HEK293T (cell line): ENCODE data around the gene TM4SF18.

Source experiments
- ARNT ChIP-seq: fragments of 450-650 bp; IDR thresholded peaks from 2 replicates; pipeline ENCODE4 v1.6.1; 2017; ENCODE audit warnings: mild to moderate bottlenecking
- BHLHE40 ChIP-seq: fragments of 450-650 bp; IDR thresholded peaks from 2 replicates; pipeline ENCODE4 v1.6.1; 2016; ENCODE audit warnings: mild to moderate bottlenecking, moderate library complexity, borderline replicate concordance
- FOXA1 ChIP-seq: fragments of 450-650 bp; IDR thresholded peaks from 2 replicates; pipeline ENCODE4 v1.6.1; 2016; ENCODE audit warnings: mild to moderate bottlenecking
- FOXK2 ChIP-seq: fragments of 450-650 bp; IDR thresholded peaks from 2 replicates; pipeline ENCODE4 v1.6.1; 2016; ENCODE audit warnings: mild to moderate bottlenecking
- HDGF ChIP-seq: fragments of 450-650 bp; IDR thresholded peaks from 2 replicates; pipeline ENCODE4 v1.6.1; 2017; ENCODE audit warnings: antibody characterized with exemption, borderline replicate concordance
- LEF1 ChIP-seq: fragments of 450-650 bp; IDR thresholded peaks from 2 replicates; pipeline ENCODE4 v1.6.1; 2017; ENCODE audit warnings: mild to moderate bottlenecking, borderline replicate concordance
- SP1 ChIP-seq: fragments of 450-650 bp; IDR thresholded peaks from 2 replicates; pipeline ENCODE4 v1.6.1; 2017
- SUZ12 ChIP-seq: fragments of 450-650 bp; IDR thresholded peaks from 2 replicates; pipeline ENCODE4 v1.6.1; 2016; ENCODE audit warnings: mild to moderate bottlenecking
- TARDBP ChIP-seq: fragments of 450-650 bp; IDR thresholded peaks from 2 replicates; pipeline ENCODE4 v1.6.1; 2016

- no peak for TF ChIP-seq SUZ12
- TF ChIP-seq SP1 = no peak
- TF ChIP-seq BHLHE40 = no peak
- no peak for TF ChIP-seq LEF1
- no peak for TF ChIP-seq HDGF
- no peak for TF ChIP-seq TARDBP
- TF ChIP-seq FOXK2 = no peak
- TF ChIP-seq ARNT = no peak
- no peak for TF ChIP-seq FOXA1
Observed at GRCh38 chr3:149319750-149320149, 13.7 kb downstream of the TM4SF18 start.
